GM12892 (cell line): ENCODE results near the gene CXorf49.

Experiments used
- POLR2A ChIP-seq: IDR thresholded peaks from 2 replicates; pipeline ENCODE4 v1.6.1; 2011; ENCODE audit warnings: low read depth, low read length, control low read depth
- POLR2AphosphoS5 ChIP-seq: IDR thresholded peaks from 2 replicates; pipeline ENCODE4 v1.6.1; 2011; ENCODE audit warnings: low read depth, low read length, control low read depth
- TAF1 ChIP-seq: IDR thresholded peaks from 2 replicates; pipeline ENCODE4 v1.6.1; 2011; ENCODE audit warnings: low read depth, mild to moderate bottlenecking, control low read depth, low read length, borderline replicate concordance

DNA sequence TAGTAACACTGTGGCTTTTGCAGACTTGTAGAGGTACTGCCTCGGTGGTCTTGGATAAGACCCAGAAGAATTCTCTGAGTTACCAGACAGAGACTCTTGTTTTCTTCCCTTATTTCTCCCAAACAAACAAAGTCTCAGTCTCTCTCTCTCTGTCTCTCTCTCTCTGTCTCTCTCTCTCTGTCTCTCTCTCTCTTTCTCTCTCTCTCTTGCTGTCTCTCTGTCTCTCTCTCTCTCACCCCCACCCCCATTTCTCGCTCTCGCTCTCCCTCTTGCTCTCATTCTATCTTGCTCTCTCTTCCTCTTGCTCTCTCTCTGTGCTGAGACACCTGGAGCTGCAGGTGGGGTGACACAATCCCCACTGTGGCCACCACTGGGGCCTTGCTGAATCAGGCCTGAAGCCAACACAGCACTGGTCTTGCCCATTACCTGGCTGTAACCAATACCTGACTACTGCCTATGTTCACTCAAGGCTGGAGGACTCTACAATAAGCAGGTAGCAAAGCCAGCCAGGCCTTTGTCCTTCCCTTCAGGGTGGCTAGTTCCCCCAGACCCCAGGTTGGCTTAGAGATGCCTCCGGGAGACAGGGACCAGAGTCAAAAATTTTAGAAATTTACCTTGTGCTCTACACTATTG is 38.4 kb downstream of the CXorf49 start:
- TF ChIP-seq TAF1 (no peak), POLR2A (no peak), POLR2AphosphoS5 (no peak)
